HG02943 (cell line): ENCODE results near the gene CEACAM20.
"Not testable (repeated sequence)": the region's sequence is repeated elsewhere in the genome, so short reads cannot be mapped to it uniquely, and the experiment has no call there.

Source experiments
- ATAC-seq: cut with Tn5 transposase; IDR thresholded peaks from one replicate; pipeline ENCODE4 v1.9.1; 2021; ENCODE audit warnings: mild to moderate bottlenecking, low read depth, moderate library complexity; ENCODE audit not compliant: unreplicated experiment

CEACAM20 gene

GRCh38 chr19:44499559-44499958 lies 29.9 kb downstream of the CEACAM20 start:
- no peak for ATAC-seq

DNA sequence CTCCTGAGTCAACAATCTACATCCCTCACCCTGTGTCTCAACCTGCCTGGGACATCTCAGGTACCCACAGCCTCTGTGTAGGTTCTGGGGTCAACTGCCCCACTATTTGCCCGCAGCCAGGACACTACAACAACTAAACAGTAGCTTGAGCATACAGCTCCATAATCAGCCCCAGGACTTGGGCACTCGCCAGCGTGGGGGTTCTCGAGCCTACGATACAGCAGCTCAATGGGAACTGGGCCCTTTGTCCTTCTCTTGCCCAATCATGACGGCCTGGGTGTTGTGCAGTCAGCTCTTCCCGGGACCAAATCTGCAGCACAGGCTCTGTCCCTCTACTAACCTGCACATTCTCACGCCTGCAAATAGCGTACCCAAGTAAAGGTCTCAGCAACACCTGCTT lies 30.5 kb downstream of the CEACAM20 start:
- no peak for ATAC-seq

- no peak for ATAC-seq
These were observed 32.8 kb downstream of the CEACAM20 start for GRCh38 chr19:44496711-44497110.

DNA sequence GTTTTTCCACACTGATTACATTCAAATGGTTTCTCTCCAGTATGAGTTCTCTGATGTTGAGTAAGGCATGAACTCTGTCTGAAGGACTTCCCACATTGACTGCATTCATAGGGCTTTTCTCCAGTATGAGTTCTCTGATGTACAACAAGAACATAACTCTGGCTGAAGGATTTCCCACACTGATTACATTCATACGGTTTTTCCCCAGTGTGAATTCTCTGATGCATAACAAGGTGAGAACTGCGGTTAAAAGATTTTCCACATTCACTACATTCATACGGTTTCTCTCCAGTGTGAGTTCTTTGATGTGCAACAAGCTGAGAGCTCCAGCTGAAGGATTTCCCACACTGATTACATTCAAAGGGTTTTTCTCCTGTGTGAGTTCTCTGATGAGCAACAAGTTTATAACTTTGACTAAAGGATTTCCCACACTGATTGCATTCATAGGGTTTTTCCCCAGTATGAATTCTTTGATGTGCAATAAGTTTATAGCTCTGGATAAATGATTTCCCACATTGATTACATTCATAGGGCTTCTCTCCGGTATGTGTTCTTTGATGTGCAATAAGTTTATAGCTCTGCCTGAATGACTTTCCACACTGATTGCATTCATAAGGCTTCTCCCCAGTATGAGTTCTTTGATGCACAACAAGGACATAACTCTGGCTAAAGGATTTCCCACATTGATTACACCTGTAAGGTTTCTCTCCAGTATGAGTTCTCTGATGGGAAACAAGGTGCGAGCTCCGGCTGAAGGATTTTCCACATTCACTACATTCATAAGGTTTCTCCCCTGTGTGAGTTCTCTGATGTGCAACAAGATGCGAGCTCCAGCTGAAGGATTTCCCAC lies 52.7 kb downstream of the CEACAM20 start:
- ATAC-seq: no peak

DNA sequence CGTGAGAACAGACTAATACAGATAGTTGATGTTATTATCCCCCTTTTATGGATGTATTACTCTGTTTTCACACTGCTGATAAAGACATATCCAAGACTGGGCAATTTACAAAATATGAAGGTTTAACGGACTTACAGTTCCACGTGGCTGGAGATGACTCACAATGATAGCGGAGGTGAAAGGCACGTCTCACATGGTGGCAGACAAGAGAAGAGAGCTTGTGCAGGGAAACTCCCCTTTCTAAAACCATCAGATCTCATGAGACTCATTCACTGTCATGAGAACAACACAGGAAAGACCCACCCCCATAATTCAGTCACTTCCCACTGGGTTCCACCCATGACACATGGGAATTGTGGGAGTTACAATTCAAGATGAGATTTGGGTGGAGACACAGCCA lies 60.7 kb downstream of the CEACAM20 start:
- ATAC-seq: not testable (repeated sequence)

- ATAC-seq: not testable (repeated sequence)
These were observed 66.7 kb downstream of the CEACAM20 start for GRCh38 chr19:44462600-44463286.
